Coronary artery (tissue), 2 donors: ENCODE results near the gene TLX3.

Source experiments
- DNase-seq: peaks from one replicate; pipeline ENCODE4 v3.0.0-alpha.2; 2017; ENCODE audit warnings: low spot score
- H3K27ac ChIP-seq, 2 donors: fragments of 200-600 bp; sonication (generic); one replicate each; pipeline ENCODE4 v1.5.1; 2016 to 2019
- H3K4me3 ChIP-seq: fragments of 200-600 bp; sonication (generic); 2 replicates; pipeline ENCODE4 v1.5.1; 2016; ENCODE audit warnings: mild to moderate bottlenecking, moderate library complexity
- CTCF ChIP-seq: fragments of 200-600 bp; sonication (generic); IDR thresholded peaks from one replicate; pipeline ENCODE4 v1.5.1; 2019; ENCODE audit warnings: antibody characterized with exemption

Gene TLX3

GRCh38 chr5:171269717-171270116, 39.3 kb upstream of the TLX3 start:
- no peak overlapping the region for H3K27ac ChIP-seq
- no peak overlapping the region for H3K4me3 ChIP-seq
- no peak for TF ChIP-seq CTCF
- DNase-seq: no peak

- no peak for DNase-seq
- Histone ChIP-seq H3K27ac (no peak overlapping the region), H3K4me3 (no peak overlapping the region)
- TF ChIP-seq CTCF: no peak
These were observed 38.9 kb upstream of the TLX3 start for GRCh38 chr5:171270136-171270535.

- Histone ChIP-seq H3K27ac (no peak overlapping the region), H3K4me3 (no peak overlapping the region)
- no peak for DNase-seq
- TF ChIP-seq CTCF: no peak
These were observed 37.2 kb upstream of the TLX3 start for GRCh38 chr5:171271798-171272197.

- no peak for DNase-seq
- no peak for TF ChIP-seq CTCF
- H3K27ac ChIP-seq: no peak overlapping the region
- H3K4me3 ChIP-seq: no peak overlapping the region
These were observed 35.8 kb upstream of the TLX3 start for GRCh38 chr5:171272996-171273970.

- no peak for TF ChIP-seq CTCF
- Histone ChIP-seq H3K27ac (no peak overlapping the region), H3K4me3 (no peak overlapping the region)
- no peak for DNase-seq
These were observed 33.1 kb upstream of the TLX3 start for GRCh38 chr5:171275841-171276544.

GRCh38 chr5:171283753-171284152, 25.3 kb upstream of the TLX3 start:
- DNase-seq: no peak
- TF ChIP-seq CTCF: no peak
- H3K27ac ChIP-seq: no peak overlapping the region
- no peak overlapping the region for H3K4me3 ChIP-seq
